ENCODE data around the gene CRLF1. TPM values are rescaled to one million over a fixed set of nuclear protein-coding genes. Genes with fewer than 3 reads are reported as not detected.

Gene CRLF1
- total RNA-seq, 1 experiment from 2014 or later: 0.61 TPM

GRCh38 chr19:18634612-18635297, 28.2 kb upstream of the CRLF1 start:
- Mint-ChIP-seq H3K4me1 (ENCODE audit: low read depth, unreplicated experiment) (peaks cover 15% of the 10 kb centered on the region), H3K9me3 (ENCODE audit: unreplicated experiment) (no peaks in the 10 kb centered on the region), H3K27me3 (ENCODE audit: insufficient read depth, unreplicated experiment) (peaks cover 7% of the 10 kb centered on the region), H3K36me3 (ENCODE audit: insufficient read depth, unreplicated experiment) (peaks cover 9% of the 10 kb centered on the region), H3K27ac (ENCODE audit: unreplicated experiment) (no peak overlapping the region), H3K4me3 (ENCODE audit: unreplicated experiment) (no peak overlapping the region)
- peaks cover 15% of the 10 kb centered on the region for H3K4me1 ChIP-seq
- H3K36me3 ChIP-seq (ENCODE audit: control insufficient read depth, insufficient read depth, low read length): no peaks in the 10 kb centered on the region
- TF ChIP-seq CTCF (IDR thresholded peaks at IDR 0.05; ENCODE audit: insufficient read depth in 1 of 2, low read depth in 1 of 2, low read length in 1 of 2, severe bottlenecking in 1 of 2, unreplicated experiment in 1 of 2): no peak
- DNase-seq: no peak
- intact Hi-C loops (cut with micrococcal nuclease; ENCODE audit: unreplicated experiment): no loop called here
- ChIA-PET CTCF (interaction anchor here (0.5 to 1.1 kb wide), 2 partner anchors 63 to 212 kb away, joined by 3 to 4 read pairs; partner anchors contain the start of gene UBA52), POLR2A (no interaction called here)
- H3K27me3 ChIP-seq (replicated peaks; ENCODE audit: control insufficient read depth, insufficient read depth, low read length): no peaks in the 10 kb centered on the region
- H3K4me3 ChIP-seq (ENCODE audit: low read depth, low read length): no peak overlapping the region
- H3K9me3 ChIP-seq: no peaks in the 10 kb centered on the region
- no TSS peak for BruUV-seq (replicated peaks)

GRCh38 chr19:18633321-18633720, 26.7 kb upstream of the CRLF1 start:
- Histone ChIP-seq H3K27me3 (replicated peaks; ENCODE audit: control insufficient read depth, insufficient read depth, low read length) (no peaks in the 10 kb centered on the region), H3K36me3 (ENCODE audit: control insufficient read depth, insufficient read depth, low read length) (no peaks in the 10 kb centered on the region), H3K4me3 (ENCODE audit: low read depth, low read length) (no peak overlapping the region), H3K4me1 (peaks cover 15% of the 10 kb centered on the region), H3K9me3 (no peaks in the 10 kb centered on the region)
- no peak for DNase-seq
- Mint-ChIP-seq H3K4me3 (ENCODE audit: unreplicated experiment) (no peak overlapping the region), H3K36me3 (ENCODE audit: insufficient read depth, unreplicated experiment) (peaks cover 9% of the 10 kb centered on the region), H3K9me3 (ENCODE audit: unreplicated experiment) (no peaks in the 10 kb centered on the region), H3K27me3 (ENCODE audit: insufficient read depth, unreplicated experiment) (peaks cover 8% of the 10 kb centered on the region), H3K4me1 (ENCODE audit: low read depth, unreplicated experiment) (peaks cover 15% of the 10 kb centered on the region), H3K27ac (ENCODE audit: unreplicated experiment) (no peak overlapping the region)
- ChIA-PET POLR2A (no interaction called here), CTCF (interaction anchor here (0.6 kb wide), 1 partner anchor 112 kb away, joined by 3 read pairs; no protein-coding TSS in a partner anchor)
- no TSS peak for BruUV-seq (replicated peaks)
- no peak for TF ChIP-seq CTCF (IDR thresholded peaks at IDR 0.05; ENCODE audit: insufficient read depth in 1 of 2, low read depth in 1 of 2, low read length in 1 of 2, severe bottlenecking in 1 of 2, unreplicated experiment in 1 of 2)
- intact Hi-C loops (cut with micrococcal nuclease; ENCODE audit: unreplicated experiment): no loop called here

GRCh38 chr19:18629166-18630088, 22.8 kb upstream of the CRLF1 start:
- TF ChIP-seq CTCF (IDR thresholded peaks at IDR 0.05; ENCODE audit: insufficient read depth in 1 of 2, low read depth in 1 of 2, low read length in 1 of 2, severe bottlenecking in 1 of 2, unreplicated experiment in 1 of 2): no peak
- no peak overlapping the region for H3K27ac Mint-ChIP-seq (ENCODE audit: unreplicated experiment)
- no peaks in the 10 kb centered on the region for H3K36me3 Mint-ChIP-seq (ENCODE audit: insufficient read depth, unreplicated experiment)
- intact Hi-C loops (cut with micrococcal nuclease; ENCODE audit: unreplicated experiment): no loop called here
- no peak for DNase-seq
- Histone ChIP-seq H3K9me3 (no peaks in the 10 kb centered on the region), H3K27me3 (replicated peaks; ENCODE audit: control insufficient read depth, insufficient read depth, low read length) (no peaks in the 10 kb centered on the region), H3K4me3 (ENCODE audit: low read depth, low read length) (no peak overlapping the region), H3K4me1 (no peaks in the 10 kb centered on the region), H3K36me3 (ENCODE audit: control insufficient read depth, insufficient read depth, low read length) (no peaks in the 10 kb centered on the region)
- CTCF ChIA-PET: no interaction called here
- H3K9me3 Mint-ChIP-seq (ENCODE audit: unreplicated experiment): no peaks in the 10 kb centered on the region
- H3K4me1 Mint-ChIP-seq (ENCODE audit: low read depth, unreplicated experiment): peaks cover under 1% of the 10 kb centered on the region
- H3K27me3 Mint-ChIP-seq (ENCODE audit: insufficient read depth, unreplicated experiment): peaks cover 4% of the 10 kb centered on the region
- no TSS peak for BruUV-seq (replicated peaks)
- no peak overlapping the region for H3K4me3 Mint-ChIP-seq (ENCODE audit: unreplicated experiment)
- POLR2A ChIA-PET: no interaction called here
